HG03442 (cell line): Measurements from ENCODE around the gene IGLL5.
"Not testable (repeated sequence)": the region's sequence is repeated elsewhere in the genome, so short reads cannot be mapped to it uniquely, and the experiment has no call there.

ENCODE experiments used
- ATAC-seq: cut with Tn5 transposase; IDR thresholded peaks from one replicate; pipeline ENCODE4 v1.9.1; 2021; ENCODE audit warnings: mild to moderate bottlenecking, moderate library complexity; ENCODE audit not compliant: unreplicated experiment

Gene IGLL5

GRCh38 chr22:22912988-22913253, 25.3 kb downstream of the IGLL5 start:
- ATAC-seq, result no peak

GRCh38 chr22:22913989-22914388, 26.4 kb downstream of the IGLL5 start:
- no peak for ATAC-seq

- ATAC-seq, result no peak
Observed at GRCh38 chr22:22914726-22915669, 27.4 kb downstream of the IGLL5 start.

- no peak for ATAC-seq
Observed at GRCh38 chr22:22915670-22916035, 28.0 kb downstream of the IGLL5 start.

GRCh38 chr22:22916215-22916951, 28.8 kb downstream of the IGLL5 start:
- no peak for ATAC-seq

- no peak for ATAC-seq
Observed at GRCh38 chr22:22916952-22917290, 29.3 kb downstream of the IGLL5 start.

- ATAC-seq, result no peak
Observed at GRCh38 chr22:22917377-22917776, 29.8 kb downstream of the IGLL5 start.

- ATAC-seq, result no peak
Observed at GRCh38 chr22:22918297-22918965, 30.8 kb downstream of the IGLL5 start.

- no peak for ATAC-seq
Observed at GRCh38 chr22:22919041-22919440, 31.4 kb downstream of the IGLL5 start.

- ATAC-seq, result no peak
Observed at GRCh38 chr22:22920104-22920654, 32.6 kb downstream of the IGLL5 start.

- ATAC-seq, result no peak
Observed at GRCh38 chr22:22920910-22921550, 33.4 kb downstream of the IGLL5 start.

GRCh38 chr22:22921575-22921974, 34.0 kb downstream of the IGLL5 start:
- ATAC-seq, result no peak

- ATAC-seq, result not testable (repeated sequence)
Observed at GRCh38 chr22:22922092-22922953, 34.7 kb downstream of the IGLL5 start.

GRCh38 chr22:22922954-22923319, 35.3 kb downstream of the IGLL5 start:
- no peak for ATAC-seq

GRCh38 chr22:22923379-22923778, 35.8 kb downstream of the IGLL5 start:
- ATAC-seq, result no peak

GRCh38 chr22:22923930-22924329, 36.3 kb downstream of the IGLL5 start:
- ATAC-seq, result no peak

- no peak for ATAC-seq
Observed at GRCh38 chr22:22924369-22925145, 36.9 kb downstream of the IGLL5 start.

GRCh38 chr22:22925146-22925804, 37.7 kb downstream of the IGLL5 start:
- ATAC-seq, result no peak

- no peak for ATAC-seq
Observed at GRCh38 chr22:22925805-22926369, 38.3 kb downstream of the IGLL5 start.
